ENCODE measurements around the gene ABCA12.

DNA sequence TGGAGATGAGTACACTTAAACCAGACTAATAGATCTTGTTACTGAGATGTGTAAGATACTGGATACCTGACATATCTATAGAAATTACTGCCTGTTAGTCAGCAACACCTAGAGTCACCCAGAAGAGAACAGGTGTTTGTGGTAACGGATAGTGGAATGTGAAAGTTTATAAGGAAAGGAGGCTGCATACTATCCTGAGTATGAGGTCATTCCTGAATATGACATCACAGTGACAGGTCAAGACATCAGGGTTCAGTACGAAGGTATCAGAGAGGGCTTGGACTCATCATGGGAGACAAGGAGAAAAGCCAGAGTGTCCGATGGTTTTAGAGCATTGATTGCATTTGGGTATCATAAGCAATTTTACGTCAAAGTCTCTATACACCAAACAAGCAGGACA, 55.3 kb downstream of the ABCA12 start:
- TF ChIP-seq, protein P1, sequence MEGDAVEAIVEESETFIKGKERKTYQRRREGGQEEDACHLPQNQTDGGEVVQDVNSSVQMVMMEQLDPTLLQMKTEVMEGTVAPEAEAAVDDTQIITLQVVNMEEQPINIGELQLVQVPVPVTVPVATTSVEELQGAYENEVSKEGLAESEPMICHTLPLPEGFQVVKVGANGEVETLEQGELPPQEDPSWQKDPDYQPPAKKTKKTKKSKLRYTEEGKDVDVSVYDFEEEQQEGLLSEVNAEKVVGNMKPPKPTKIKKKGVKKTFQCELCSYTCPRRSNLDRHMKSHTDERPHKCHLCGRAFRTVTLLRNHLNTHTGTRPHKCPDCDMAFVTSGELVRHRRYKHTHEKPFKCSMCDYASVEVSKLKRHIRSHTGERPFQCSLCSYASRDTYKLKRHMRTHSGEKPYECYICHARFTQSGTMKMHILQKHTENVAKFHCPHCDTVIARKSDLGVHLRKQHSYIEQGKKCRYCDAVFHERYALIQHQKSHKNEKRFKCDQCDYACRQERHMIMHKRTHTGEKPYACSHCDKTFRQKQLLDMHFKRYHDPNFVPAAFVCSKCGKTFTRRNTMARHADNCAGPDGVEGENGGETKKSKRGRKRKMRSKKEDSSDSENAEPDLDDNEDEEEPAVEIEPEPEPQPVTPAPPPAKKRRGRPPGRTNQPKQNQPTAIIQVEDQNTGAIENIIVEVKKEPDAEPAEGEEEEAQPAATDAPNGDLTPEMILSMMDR (IDR thresholded peaks at IDR 0.05): no peak
- TF ChIP-seq POLR2A (IDR thresholded peaks at IDR 0.05) (no peak), POLR2AphosphoS5 (IDR thresholded peaks at IDR 0.05; ENCODE audit: insufficient read depth in 1 of 2, low read depth in 1 of 2) (no peak)

All from vagina (tissue), 2 donors.